Neuronal stem cell (in vitro differentiated cells): ENCODE results near the gene CSRP1.
"Not testable (repeated sequence)": the region's sequence is repeated elsewhere in the genome, so short reads cannot be mapped to it uniquely, and the experiment has no call there.

ENCODE experiments used
- DNase-seq: peaks from one replicate; pipeline ENCODE4 v3.0.0-alpha.2; 2013; ENCODE audit warnings: low spot score
- H2AFZ ChIP-seq: one replicate; pipeline ENCODE4 v1.6.1; 2013; ENCODE audit warnings: mild to moderate bottlenecking, low read length, inconsistent platforms
- H2AK5ac ChIP-seq: 2 replicates; pipeline ENCODE4 v1.6.1; 2013; ENCODE audit warnings: low read depth, mild to moderate bottlenecking, inconsistent platforms, low read length, moderate library complexity, mixed read lengths
- H2BK120ac ChIP-seq: 2 replicates; pipeline ENCODE4 v1.6.1; 2013; ENCODE audit warnings: low read depth, mild to moderate bottlenecking, inconsistent platforms, low read length, moderate library complexity, mixed read lengths
- H2BK12ac ChIP-seq: one replicate; pipeline ENCODE4 v1.6.1; 2013; ENCODE audit warnings: low read length, inconsistent platforms
- H2BK15ac ChIP-seq: 2 replicates; pipeline ENCODE4 v1.6.1; 2013; ENCODE audit warnings: mild to moderate bottlenecking, low read length, inconsistent platforms, mixed read lengths
- H2BK5ac ChIP-seq: one replicate; pipeline ENCODE4 v1.6.1; 2013; ENCODE audit warnings: inconsistent platforms, mild to moderate bottlenecking, low read length, moderate library complexity
- H3K14ac ChIP-seq: one replicate; pipeline ENCODE4 v1.6.1; 2013; ENCODE audit warnings: low read length, inconsistent platforms
- H3K18ac ChIP-seq: 2 replicates; pipeline ENCODE4 v1.6.1; 2013; ENCODE audit warnings: low read length, inconsistent platforms
- H3K23ac ChIP-seq: 2 replicates; pipeline ENCODE4 v1.6.1; 2013; ENCODE audit warnings: low read depth, mild to moderate bottlenecking, mixed read lengths, low read length, inconsistent platforms; ENCODE audit not compliant: poor library complexity
- H3K27ac ChIP-seq: replicated peaks from 3 replicates; pipeline ENCODE4 v1.5.1; 2013; ENCODE audit warnings: low read length, inconsistent platforms
- H3K27me3 ChIP-seq, 3 experiments: 2 replicates each; pipeline ENCODE4 v1.6.1; 2013; ENCODE audit warnings: low read length in 3 of 3, mild to moderate bottlenecking in 2 of 3, inconsistent platforms in 1 of 3, low read depth in 1 of 3, mixed read lengths in 1 of 3, moderate library complexity in 1 of 3; ENCODE audit not compliant: control insufficient read depth in 3 of 3, insufficient read depth in 3 of 3
- H3K36me3 ChIP-seq, 2 donors: replicated peaks in 1 of 2; 2 replicates each; pipeline ENCODE4 v1.6.1; 2013; ENCODE audit warnings: low read length in 2 of 2; ENCODE audit not compliant: control insufficient read depth in 2 of 2, insufficient read depth in 2 of 2
- H3K4ac ChIP-seq: 2 replicates; pipeline ENCODE4 v1.6.1; 2013; ENCODE audit warnings: inconsistent platforms, mild to moderate bottlenecking, low read length, moderate library complexity
- H3K4me1 ChIP-seq, 2 donors: 1 replicate in 1 of 2; 2 replicates in 1 of 2; pipeline ENCODE4 v1.6.1; 2013; ENCODE audit warnings: low read length in 2 of 2, low read depth in 1 of 2; ENCODE audit not compliant: control insufficient read depth in 2 of 2, insufficient read depth in 1 of 2
- H3K4me2 ChIP-seq: one replicate; pipeline ENCODE4 v1.6.1; 2013; ENCODE audit warnings: mild to moderate bottlenecking, low read length, inconsistent platforms; ENCODE audit not compliant: insufficient read depth, poor library complexity, severe bottlenecking
- H3K4me3 ChIP-seq, 2 donors: 2 replicates each; pipeline ENCODE4 v1.5.1; 2013; ENCODE audit warnings: low read length in 2 of 2, mild to moderate bottlenecking in 2 of 2, inconsistent platforms in 1 of 2, moderate library complexity in 1 of 2
- H3K79me1 ChIP-seq: one replicate; pipeline ENCODE4 v1.6.1; 2013; ENCODE audit warnings: low read depth, mild to moderate bottlenecking, inconsistent platforms, low read length, moderate library complexity
- H3K9ac ChIP-seq: one replicate; pipeline ENCODE4 v1.6.1; 2013; ENCODE audit warnings: mild to moderate bottlenecking, low read depth, low read length, inconsistent platforms; ENCODE audit not compliant: poor library complexity
- H3K9me3 ChIP-seq, 2 donors: replicated peaks in 1 of 2; 2 replicates each; pipeline versions ENCODE3 to v1.6.1; 2013; ENCODE audit warnings: low read length in 2 of 2, mild to moderate bottlenecking in 2 of 2, inconsistent platforms in 1 of 2, low read depth in 1 of 2, mixed read lengths in 1 of 2, moderate library complexity in 1 of 2; ENCODE audit not compliant: control insufficient read depth in 2 of 2, insufficient read depth in 1 of 2
- H4K8ac ChIP-seq: one replicate; pipeline ENCODE4 v1.6.1; 2013; ENCODE audit warnings: low read depth, mild to moderate bottlenecking, inconsistent platforms, low read length, moderate library complexity
- H4K91ac ChIP-seq: one replicate; pipeline ENCODE4 v1.6.1; 2013; ENCODE audit warnings: low read length, low read depth, mild to moderate bottlenecking, inconsistent platforms; ENCODE audit not compliant: poor library complexity
- WGBS, 2 donors: extraction: QIAGEN DNeasy Blood & Tissue Kit; methylation state at CpG; one replicate each; pipeline ENCODE4 v1.1.7; 2013; ENCODE audit warnings: missing lambda C conversion rate in 2 of 2, mixed read lengths in 1 of 2; ENCODE audit not compliant: insufficient read length in 2 of 2, insufficient replicate concordance in 1 of 2; ENCODE audit errors: extremely low coverage in 2 of 2; 5-methylcytosine and 5-hydroxymethylcytosine counted together

Gene CSRP1

DNA sequence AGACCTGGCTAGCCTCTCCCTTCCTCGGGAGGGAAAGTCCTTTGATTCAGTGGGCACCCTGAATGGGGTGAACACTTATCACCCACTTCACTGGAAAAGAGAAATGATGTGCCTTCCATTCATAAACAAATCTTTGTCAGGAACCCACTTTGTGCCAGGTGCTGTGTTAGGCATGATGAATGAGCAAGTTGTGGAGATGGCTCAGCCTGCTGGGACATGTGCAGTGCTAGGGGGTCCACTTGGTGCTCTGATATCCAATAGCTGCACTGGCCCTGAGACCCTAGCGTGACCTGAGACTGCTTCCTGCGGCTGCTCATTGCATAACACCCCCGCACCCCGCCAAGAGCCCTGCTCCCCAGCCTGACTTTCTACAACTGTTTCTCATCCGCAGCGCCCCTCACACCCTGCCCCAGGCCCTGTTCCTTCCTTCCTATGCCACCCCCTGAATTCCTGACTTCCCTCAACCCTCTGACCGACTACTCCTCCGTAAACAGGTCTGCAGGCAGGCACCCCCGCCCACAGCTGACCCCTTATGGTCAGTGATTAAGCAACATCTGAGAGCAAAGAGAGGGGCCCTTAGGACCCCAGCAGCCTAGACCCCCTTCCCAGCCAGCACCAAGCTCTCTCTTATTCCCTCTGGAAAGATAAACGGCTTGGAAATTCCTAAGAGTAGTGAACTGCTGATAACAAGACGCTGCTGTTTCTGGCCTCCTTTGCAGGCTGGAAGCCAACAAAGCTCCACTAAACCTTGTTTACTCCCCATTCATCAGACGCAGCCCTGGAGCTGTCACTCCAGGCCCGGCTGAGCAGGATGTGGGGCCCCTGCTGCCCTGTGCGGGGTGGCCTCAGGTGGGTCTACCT is 12.9 kb downstream of the CSRP1 start:
- H3K27ac ChIP-seq: no peak overlapping the region
- H3K18ac ChIP-seq: peak overlapping the region; percentile 61

DNA sequence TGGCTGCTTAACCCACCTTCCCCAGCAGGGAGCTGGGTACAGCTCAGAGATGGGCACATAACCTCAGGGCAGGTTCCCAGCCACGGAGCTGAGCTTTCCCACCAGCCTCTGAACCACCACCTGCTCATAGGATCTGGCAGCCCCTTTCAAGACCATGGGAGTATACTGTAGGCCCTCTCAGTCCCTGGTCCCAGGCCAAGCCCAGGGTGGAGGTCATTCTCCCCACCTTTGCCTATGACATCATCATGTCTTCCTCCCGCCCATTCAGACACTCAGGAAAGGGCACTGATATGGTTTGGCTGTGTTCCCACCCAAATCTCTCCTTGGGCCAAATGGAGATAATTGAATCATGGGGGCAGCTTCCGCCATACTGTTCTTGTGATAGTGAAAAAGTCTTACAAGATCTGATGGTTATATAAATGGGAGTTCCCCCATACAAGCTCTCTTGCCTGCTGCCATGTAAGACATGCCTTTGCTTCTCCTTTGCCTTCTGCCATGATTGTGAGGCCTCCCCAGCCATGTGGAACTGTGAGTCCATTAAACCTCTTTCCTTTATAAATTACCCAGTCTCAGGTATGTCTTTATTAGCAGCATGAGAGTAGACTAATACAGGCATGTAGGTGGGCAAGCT is 13.8 kb downstream of the CSRP1 start:
- Histone ChIP-seq H3K4me1 (peaks cover 14 to 19% of the 10 kb centered on the region in 2 donors), H2AK5ac (peak overlapping the region; percentile 39), H2BK15ac (peak overlapping the region; percentile 5), H3K18ac (peak overlapping the region; percentile 32)
- H2BK5ac ChIP-seq, DNase-seq, H3K27ac ChIP-seq, H3K9me3 ChIP-seq, H3K36me3 ChIP-seq, H3K4me3 ChIP-seq, H3K4me2 ChIP-seq, H4K8ac ChIP-seq, H3K4ac ChIP-seq, H4K91ac ChIP-seq, H3K14ac ChIP-seq, H3K23ac ChIP-seq, H3K9ac ChIP-seq, H2BK120ac ChIP-seq, H3K27me3 ChIP-seq, H3K79me1 ChIP-seq, H2AFZ ChIP-seq, H2BK12ac ChIP-seq: not testable (repeated sequence)
- WGBS, 2 donors: no CpG with 5 or more reads among the region's 3 CpGs

More for the DNA sequence above, 12.9 kb downstream of the CSRP1 start:
- H3K4ac ChIP-seq: no peak overlapping the region
- H2AFZ ChIP-seq: peak overlapping the region; percentile 65
- H2BK12ac ChIP-seq: peak overlapping the region; percentile 14
- peaks cover 0 to 1% of the 10 kb centered on the region in 2 donors for H3K36me3 ChIP-seq
- no peak overlapping the region for H2BK5ac ChIP-seq
- H2BK15ac ChIP-seq: peak overlapping the region; percentile 72
- no peak overlapping the region for H4K8ac ChIP-seq
- no peak overlapping the region for H3K4me2 ChIP-seq
- H3K27me3 ChIP-seq: no peaks in the 10 kb centered on the region
- no peak for DNase-seq
- H3K4me1 ChIP-seq: peaks cover 14 to 19% of the 10 kb centered on the region in 2 donors
- no peaks in the 10 kb centered on the region for H3K79me1 ChIP-seq
- H3K14ac ChIP-seq: no peak overlapping the region
- H2BK120ac ChIP-seq: no peak overlapping the region
- peak overlapping the region; percentile 47 for H3K9ac ChIP-seq
- no peak overlapping the region for H3K23ac ChIP-seq
- peaks cover 0 to 3% of the 10 kb centered on the region in 2 donors for H3K9me3 ChIP-seq
- peak overlapping the region; percentile 51 for H2AK5ac ChIP-seq
- H4K91ac ChIP-seq: no peak overlapping the region
- no CpG with 5 or more reads among the region's 15 CpGs for WGBS, 2 donors
- H3K4me3 ChIP-seq: no peak overlapping the region

GRCh38 chr1:201491896-201492511 is 14.9 kb downstream of the CSRP1 start:
- H3K23ac ChIP-seq: no peak overlapping the region
- no peak overlapping the region for H4K91ac ChIP-seq
- no peak overlapping the region for H3K9ac ChIP-seq
- no peak overlapping the region for H2BK5ac ChIP-seq
- peaks cover 0 to 1% of the 10 kb centered on the region in 2 donors for H3K36me3 ChIP-seq
- no peaks in the 10 kb centered on the region for H3K27me3 ChIP-seq
- H3K14ac ChIP-seq: no peak overlapping the region
- no peak overlapping the region for H2BK15ac ChIP-seq
- H2AFZ ChIP-seq: no peak overlapping the region
- peaks cover 0 to 3% of the 10 kb centered on the region in 2 donors for H3K9me3 ChIP-seq
- H3K27ac ChIP-seq: no peak overlapping the region
- H3K4ac ChIP-seq: no peak overlapping the region
- no peak overlapping the region for H4K8ac ChIP-seq
- H2BK12ac ChIP-seq: no peak overlapping the region
- H3K4me1 ChIP-seq: peaks cover 14 to 19% of the 10 kb centered on the region in 2 donors
- H3K18ac ChIP-seq: no peak overlapping the region
- WGBS, 2 donors: no CpG with 5 or more reads among the region's 3 CpGs
- H2BK120ac ChIP-seq: no peak overlapping the region
- no peak overlapping the region for H2AK5ac ChIP-seq
- H3K4me3 ChIP-seq: no peak overlapping the region
- no peak for DNase-seq
- H3K79me1 ChIP-seq: no peaks in the 10 kb centered on the region
- no peak overlapping the region for H3K4me2 ChIP-seq

DNA sequence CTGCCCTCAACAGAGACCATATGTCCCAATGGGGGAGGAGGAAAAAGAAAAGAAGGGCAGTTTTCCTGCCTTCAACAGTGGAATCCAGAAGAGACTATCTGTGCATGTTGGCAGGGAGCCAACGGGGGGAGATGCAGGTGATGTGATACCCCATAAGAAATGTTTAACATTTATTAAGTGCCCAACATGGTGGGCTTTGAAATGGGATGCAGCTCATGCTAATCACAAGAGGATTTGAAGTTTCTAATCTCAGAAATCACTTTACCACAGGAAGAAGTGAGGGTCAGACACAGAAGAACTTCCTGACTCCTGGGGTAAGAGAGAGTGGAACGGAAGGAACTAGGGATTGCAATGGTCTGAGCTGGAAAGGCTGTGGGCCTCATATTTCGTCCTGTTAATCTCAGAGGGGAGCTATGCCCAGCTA is 16.2 kb downstream of the CSRP1 start:
- H3K4me3 ChIP-seq: no peak overlapping the region
- H3K18ac ChIP-seq: no peak overlapping the region
- no peak overlapping the region for H3K27ac ChIP-seq
- no peak overlapping the region for H2BK120ac ChIP-seq
- H3K23ac ChIP-seq: no peak overlapping the region
- H2AK5ac ChIP-seq: peak overlapping the region; percentile 40
- no peak overlapping the region for H3K9ac ChIP-seq
- H4K8ac ChIP-seq: no peak overlapping the region
- H2BK12ac ChIP-seq: no peak overlapping the region
- DNase-seq: no peak
- H3K4me1 ChIP-seq: peaks cover 11 to 13% of the 10 kb centered on the region in 2 donors
- WGBS, 2 donors: no CpG with 5 or more reads among the region's 3 CpGs
- H3K27me3 ChIP-seq: no peaks in the 10 kb centered on the region
- no peak overlapping the region for H3K4ac ChIP-seq
- no peak overlapping the region for H2BK5ac ChIP-seq
- peaks cover 0 to 1% of the 10 kb centered on the region in 2 donors for H3K36me3 ChIP-seq
- H3K4me2 ChIP-seq: no peak overlapping the region
- no peak overlapping the region for H2AFZ ChIP-seq
- H2BK15ac ChIP-seq: no peak overlapping the region
- no peaks in the 10 kb centered on the region for H3K79me1 ChIP-seq
- no peak overlapping the region for H4K91ac ChIP-seq
- no peak overlapping the region for H3K14ac ChIP-seq
- H3K9me3 ChIP-seq: peaks cover 0 to 3% of the 10 kb centered on the region in 2 donors
